HCT116 (cell line): Measurements from ENCODE around the gene ALKBH8. TPM values are rescaled to one million over a fixed set of nuclear protein-coding genes. Genes with fewer than 3 reads are reported as not detected.
A peak's percentile ranks its signal among the peaks of the same experiment; 100 is the strongest.

Experiments used
- ATAC-seq: fragments of 200-7000 bp; cut with Tn5 transposase; 2 replicates; pipeline ENCODE4 v1.9.1; 2020; ENCODE audit warnings: mild to moderate bottlenecking, moderate library complexity
- BruUV-seq: library from RNA; stranded (reverse); fragments of 400-500 nt; replicated peaks from 2 replicates; lab custom pipeline; 2021; lab: Mats Ljungman, UMichigan
- CTCF ChIA-PET: fragments of 300-600 bp; sonication (Branson Sonifier 250); formaldehyde crosslinking; loops from one replicate; lab custom pipeline; 2021; ENCODE audit warnings: antibody characterized with exemption; lab: Charles Lee
- POLR2A ChIA-PET: fragments of 300-600, 350-600 bp; sonication (Branson Sonifier 250); formaldehyde crosslinking; loops from one replicate; lab custom pipeline; 2021; ENCODE audit warnings: antibody characterized with exemption; lab: Charles Lee
- RAD21 ChIA-PET, 2 experiments: fragments of 300-600 bp; sonication (Branson Sonifier 250); formaldehyde crosslinking; loops; one replicate each; lab custom pipeline; 2023; ENCODE audit warnings: low total read pairs in 2 of 2; ENCODE audit not compliant: uncharacterized antibody in 2 of 2, unreplicated experiment in 2 of 2, low non-redundant PET in 1 of 2; lab: Charles Lee
- DNase-seq: peaks from one replicate; pipeline ENCODE4 v3.0.0-alpha.2; 2010; ENCODE audit warnings: low read depth, low spot score
- H2AFZ ChIP-seq: fragments of 200-600 bp; shearing (Covaris generic), sonication (generic); 2 replicates; pipeline ENCODE4 v1.6.1; 2017; ENCODE audit warnings: low read depth, mixed run types, mixed read lengths, antibody characterized with exemption, low read length; ENCODE audit not compliant: poor library complexity, severe bottlenecking
- H3K27ac ChIP-seq: 2 replicates; pipeline ENCODE4 v1.5.1; 2012; ENCODE audit warnings: low read depth, low read length
- H3K27me3 ChIP-seq: fragments of 200-600 bp; sonication (generic); 2 replicates; pipeline ENCODE4 v1.6.1; 2016; ENCODE audit warnings: mixed run types, low read length, mixed read lengths; ENCODE audit not compliant: insufficient read depth
- H3K36me3 ChIP-seq, 2 experiments: fragments of 200-500 bp in 1 of 2; fragments of 200-600 bp in 1 of 2; sonication (Bioruptor generic) in 1 of 2; sonication (generic) in 1 of 2; 2 replicates each; pipeline versions ENCODE4 v1.5.1 to v1.6.1; 2014 to 2016; ENCODE audit warnings: low read length in 2 of 2, inconsistent platforms in 1 of 2, mixed read lengths in 1 of 2, mixed run types in 1 of 2; ENCODE audit not compliant: insufficient read depth in 2 of 2, control insufficient read depth in 1 of 2
- H3K4me1 ChIP-seq, 2 experiments: fragments of 200-600 bp in 1 of 2; sonication (generic) in 1 of 2; 2 replicates each; pipeline versions ENCODE4 v1.5.1 to v1.6.1; 2012 to 2017; ENCODE audit warnings: low read length in 2 of 2, inconsistent platforms in 1 of 2, mild to moderate bottlenecking in 1 of 2, mixed read lengths in 1 of 2, mixed run types in 1 of 2, moderate library complexity in 1 of 2; ENCODE audit not compliant: insufficient read depth in 2 of 2, control insufficient read depth in 1 of 2
- H3K4me2 ChIP-seq: fragments of 200-600 bp; sonication (generic); 2 replicates; pipeline ENCODE4 v1.6.1; 2017; ENCODE audit warnings: mixed run types, low read length, mixed read lengths
- H3K4me3 ChIP-seq, 2 experiments: fragments of 200-600 bp in 1 of 2; sonication (generic) in 1 of 2; replicated peaks in 1 of 2; 2 replicates each; pipeline ENCODE4 v1.5.1; 2011 to 2016; ENCODE audit warnings: low read length in 2 of 2, control low read depth in 1 of 2, low read depth in 1 of 2, mild to moderate bottlenecking in 1 of 2, mixed read lengths in 1 of 2, mixed run types in 1 of 2
- H3K79me2 ChIP-seq: fragments of 200-600 bp; sonication (generic); 2 replicates; pipeline ENCODE4 v1.6.1; 2017; ENCODE audit warnings: mild to moderate bottlenecking, mixed run types, low read length, moderate library complexity, mixed read lengths; ENCODE audit not compliant: insufficient read depth
- H3K9ac ChIP-seq: fragments of 200-600 bp; sonication (generic); 2 replicates; pipeline ENCODE4 v1.6.1; 2016; ENCODE audit warnings: low read length, mixed read lengths
- H3K9me2 ChIP-seq: fragments of 200-600 bp; sonication (generic), shearing (Covaris generic); 2 replicates; pipeline ENCODE4 v1.6.1; 2017; ENCODE audit warnings: mixed run types, mild to moderate bottlenecking, moderate library complexity; ENCODE audit not compliant: insufficient read depth
- H3K9me3 ChIP-seq, 2 experiments: fragments of 200-500 bp in 1 of 2; fragments of 200-600 bp in 1 of 2; sonication (Bioruptor generic) in 1 of 2; sonication (generic) in 1 of 2; 2 replicates each; pipeline ENCODE4 v1.6.1; 2014 to 2017; ENCODE audit warnings: low read length in 2 of 2, mixed read lengths in 2 of 2, inconsistent platforms in 1 of 2, low read depth in 1 of 2, mild to moderate bottlenecking in 1 of 2, mixed run types in 1 of 2, moderate library complexity in 1 of 2; ENCODE audit not compliant: control insufficient read depth in 1 of 2, insufficient read depth in 1 of 2
- H4K20me1 ChIP-seq: fragments of 200-600 bp; sonication (generic), shearing (Covaris generic); 2 replicates; pipeline ENCODE4 v1.6.1; 2017; ENCODE audit warnings: mixed run types, mild to moderate bottlenecking, moderate library complexity; ENCODE audit not compliant: insufficient read depth
- CBX3 ChIP-seq: IDR thresholded peaks from 2 replicates; pipeline ENCODE4 v1.6.1; 2012; ENCODE audit warnings: low read depth
- CEBPB ChIP-seq: IDR thresholded peaks from 2 replicates; pipeline ENCODE4 v1.6.1; 2012; ENCODE audit warnings: low read depth
- EZH2phosphoT487 ChIP-seq: fragments of 200-600 bp; IDR thresholded peaks from 2 replicates; pipeline ENCODE4 v1.6.1; 2018; ENCODE audit warnings: antibody characterized with exemption, borderline replicate concordance
- FOSL1 ChIP-seq: IDR thresholded peaks from 2 replicates; pipeline ENCODE4 v1.6.1; 2012; ENCODE audit warnings: low read depth
- JUND ChIP-seq: IDR thresholded peaks from 2 replicates; pipeline ENCODE4 v1.6.1; 2012
- POLR2A ChIP-seq: IDR thresholded peaks from 2 replicates; pipeline ENCODE4 v1.7.0; 2011; ENCODE audit warnings: borderline replicate concordance; ENCODE audit not compliant: insufficient read depth, insufficient read length; ENCODE audit errors: extremely low read depth
- POLR2AphosphoS5 ChIP-seq: IDR thresholded peaks from 2 replicates; pipeline ENCODE4 v1.6.1; 2011; ENCODE audit warnings: mild to moderate bottlenecking, low read depth, low read length, moderate library complexity
- SP1 ChIP-seq: IDR thresholded peaks from 2 replicates; pipeline ENCODE4 v1.6.1; 2012; ENCODE audit warnings: low read depth
- SRF ChIP-seq: IDR thresholded peaks from 2 replicates; pipeline ENCODE4 v1.6.1; 2012; ENCODE audit warnings: low read depth
- TCF7L2 ChIP-seq: IDR thresholded peaks from 2 replicates; pipeline ENCODE4 v1.7.0; 2011; ENCODE audit warnings: borderline replicate concordance, inconsistent platforms; ENCODE audit not compliant: insufficient read depth, insufficient read length; ENCODE audit errors: extremely low read depth
- YY1 ChIP-seq: IDR thresholded peaks from 2 replicates; pipeline ENCODE4 v1.6.1; 2011; ENCODE audit warnings: low read length, low read depth, moderate library complexity, mild to moderate bottlenecking; ENCODE audit not compliant: insufficient replicate concordance; ENCODE audit errors: extremely low read depth
- ZFX ChIP-seq: fragments of 450-650 bp; IDR thresholded peaks from 2 replicates; pipeline ENCODE4 v1.6.1; 2017
- intact Hi-C: fragments of 100-400 bp; cut with micrococcal nuclease; formaldehyde crosslinking; loops from 2 replicates; pipeline ENCODE4 v1.10.0; 2022
- total RNA-seq: library from RNA; stranded (reverse); gene quantifications from one replicate; pipeline ENCODE4 v1.2.1, GENCODE V29; 2021; ENCODE audit not compliant: unreplicated experiment
- TF ChIP-seq, protein P1 (sequence below): IDR thresholded peaks from 2 replicates; pipeline ENCODE4 v1.6.1; 2012; ENCODE audit warnings: low read depth
- TF ChIP-seq, protein P2 (sequence below), 3 experiments: fragments of 200-600 bp in 1 of 3; sonication (generic) in 1 of 3; IDR thresholded peaks in 2 of 3; conservative IDR thresholded peaks in 1 of 3; 2 replicates each; pipeline ENCODE4 v1.5.1; 2012 to 2017; ENCODE audit warnings: low read depth in 2 of 3, low read length in 2 of 3, antibody characterized with exemption in 1 of 3, borderline replicate concordance in 1 of 3, control low read depth in 1 of 3, mild to moderate bottlenecking in 1 of 3, mixed read lengths in 1 of 3, mixed run types in 1 of 3, moderate library complexity in 1 of 3; ENCODE audit not compliant: insufficient read depth in 1 of 3
- TF ChIP-seq, protein P3 (sequence below): IDR thresholded peaks from 2 replicates; pipeline ENCODE4 v1.6.1; 2012
- TF ChIP-seq, protein P4 (sequence below): IDR thresholded peaks from 2 replicates; pipeline ENCODE4 v1.6.1; 2011; ENCODE audit warnings: mild to moderate bottlenecking, low read length, moderate library complexity; ENCODE audit not compliant: insufficient replicate concordance; ENCODE audit errors: extremely low read depth

The ALKBH8 gene
- total RNA-seq, 1 experiment from 2014 or later = 11.6 TPM

DNA sequence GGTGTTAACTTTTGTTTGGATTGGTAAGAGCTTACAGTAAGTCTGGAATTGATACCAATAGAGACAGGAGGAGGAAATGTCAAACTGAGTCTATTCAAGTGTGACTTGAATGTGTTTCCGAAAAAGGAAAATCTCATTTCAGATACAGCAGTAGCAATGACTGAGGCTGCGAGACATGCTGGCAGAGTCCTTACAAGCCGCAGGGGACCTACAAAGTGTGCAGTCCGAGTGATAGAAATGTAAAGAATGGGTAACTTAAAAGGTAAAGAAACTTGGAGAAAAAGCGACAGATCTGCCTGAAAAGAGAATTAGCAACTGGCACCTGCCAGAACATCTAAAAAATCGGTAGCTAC lies 108.4 kb downstream of the ALKBH8 start:
- H2AFZ ChIP-seq = no peak overlapping the region
- H3K4me2 ChIP-seq = peak overlapping the region; percentile 82
- peak overlapping the region; percentile 73 for H3K9ac ChIP-seq
- ChIA-PET CTCF (no interaction called here), RAD21 (no interaction called here), POLR2A (interaction anchor here (0.7 kb wide), 1 partner anchor 155 kb away, joined by 3 read pairs; no protein-coding TSS in a partner anchor)
- TF ChIP-seq CEBPB (no peak), EZH2phosphoT487 (no peak), YY1 (no peak), CBX3 (no peak), SP1 (no peak), POLR2AphosphoS5 (no peak), SRF (no peak), ZFX (no peak), TCF7L2 (no peak), POLR2A (no peak), JUND (no peak), FOSL1 (no peak)
- TF ChIP-seq, protein P1, sequence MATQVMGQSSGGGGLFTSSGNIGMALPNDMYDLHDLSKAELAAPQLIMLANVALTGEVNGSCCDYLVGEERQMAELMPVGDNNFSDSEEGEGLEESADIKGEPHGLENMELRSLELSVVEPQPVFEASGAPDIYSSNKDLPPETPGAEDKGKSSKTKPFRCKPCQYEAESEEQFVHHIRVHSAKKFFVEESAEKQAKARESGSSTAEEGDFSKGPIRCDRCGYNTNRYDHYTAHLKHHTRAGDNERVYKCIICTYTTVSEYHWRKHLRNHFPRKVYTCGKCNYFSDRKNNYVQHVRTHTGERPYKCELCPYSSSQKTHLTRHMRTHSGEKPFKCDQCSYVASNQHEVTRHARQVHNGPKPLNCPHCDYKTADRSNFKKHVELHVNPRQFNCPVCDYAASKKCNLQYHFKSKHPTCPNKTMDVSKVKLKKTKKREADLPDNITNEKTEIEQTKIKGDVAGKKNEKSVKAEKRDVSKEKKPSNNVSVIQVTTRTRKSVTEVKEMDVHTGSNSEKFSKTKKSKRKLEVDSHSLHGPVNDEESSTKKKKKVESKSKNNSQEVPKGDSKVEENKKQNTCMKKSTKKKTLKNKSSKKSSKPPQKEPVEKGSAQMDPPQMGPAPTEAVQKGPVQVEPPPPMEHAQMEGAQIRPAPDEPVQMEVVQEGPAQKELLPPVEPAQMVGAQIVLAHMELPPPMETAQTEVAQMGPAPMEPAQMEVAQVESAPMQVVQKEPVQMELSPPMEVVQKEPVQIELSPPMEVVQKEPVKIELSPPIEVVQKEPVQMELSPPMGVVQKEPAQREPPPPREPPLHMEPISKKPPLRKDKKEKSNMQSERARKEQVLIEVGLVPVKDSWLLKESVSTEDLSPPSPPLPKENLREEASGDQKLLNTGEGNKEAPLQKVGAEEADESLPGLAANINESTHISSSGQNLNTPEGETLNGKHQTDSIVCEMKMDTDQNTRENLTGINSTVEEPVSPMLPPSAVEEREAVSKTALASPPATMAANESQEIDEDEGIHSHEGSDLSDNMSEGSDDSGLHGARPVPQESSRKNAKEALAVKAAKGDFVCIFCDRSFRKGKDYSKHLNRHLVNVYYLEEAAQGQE = no peak
- TF ChIP-seq, protein P2, sequence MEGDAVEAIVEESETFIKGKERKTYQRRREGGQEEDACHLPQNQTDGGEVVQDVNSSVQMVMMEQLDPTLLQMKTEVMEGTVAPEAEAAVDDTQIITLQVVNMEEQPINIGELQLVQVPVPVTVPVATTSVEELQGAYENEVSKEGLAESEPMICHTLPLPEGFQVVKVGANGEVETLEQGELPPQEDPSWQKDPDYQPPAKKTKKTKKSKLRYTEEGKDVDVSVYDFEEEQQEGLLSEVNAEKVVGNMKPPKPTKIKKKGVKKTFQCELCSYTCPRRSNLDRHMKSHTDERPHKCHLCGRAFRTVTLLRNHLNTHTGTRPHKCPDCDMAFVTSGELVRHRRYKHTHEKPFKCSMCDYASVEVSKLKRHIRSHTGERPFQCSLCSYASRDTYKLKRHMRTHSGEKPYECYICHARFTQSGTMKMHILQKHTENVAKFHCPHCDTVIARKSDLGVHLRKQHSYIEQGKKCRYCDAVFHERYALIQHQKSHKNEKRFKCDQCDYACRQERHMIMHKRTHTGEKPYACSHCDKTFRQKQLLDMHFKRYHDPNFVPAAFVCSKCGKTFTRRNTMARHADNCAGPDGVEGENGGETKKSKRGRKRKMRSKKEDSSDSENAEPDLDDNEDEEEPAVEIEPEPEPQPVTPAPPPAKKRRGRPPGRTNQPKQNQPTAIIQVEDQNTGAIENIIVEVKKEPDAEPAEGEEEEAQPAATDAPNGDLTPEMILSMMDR (IDR thresholded peaks at IDR 0.05 in 2 of 3, conservative IDR thresholded peaks at IDR 0.05 in 1 of 3; ENCODE audit: borderline replicate concordance in 1 of 3, insufficient read depth in 1 of 3, low read depth in 2 of 3, low read length in 2 of 3) = no peak
- TF ChIP-seq, protein P3, sequence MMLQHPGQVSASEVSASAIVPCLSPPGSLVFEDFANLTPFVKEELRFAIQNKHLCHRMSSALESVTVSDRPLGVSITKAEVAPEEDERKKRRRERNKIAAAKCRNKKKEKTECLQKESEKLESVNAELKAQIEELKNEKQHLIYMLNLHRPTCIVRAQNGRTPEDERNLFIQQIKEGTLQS = no peak
- TF ChIP-seq, protein P4, sequence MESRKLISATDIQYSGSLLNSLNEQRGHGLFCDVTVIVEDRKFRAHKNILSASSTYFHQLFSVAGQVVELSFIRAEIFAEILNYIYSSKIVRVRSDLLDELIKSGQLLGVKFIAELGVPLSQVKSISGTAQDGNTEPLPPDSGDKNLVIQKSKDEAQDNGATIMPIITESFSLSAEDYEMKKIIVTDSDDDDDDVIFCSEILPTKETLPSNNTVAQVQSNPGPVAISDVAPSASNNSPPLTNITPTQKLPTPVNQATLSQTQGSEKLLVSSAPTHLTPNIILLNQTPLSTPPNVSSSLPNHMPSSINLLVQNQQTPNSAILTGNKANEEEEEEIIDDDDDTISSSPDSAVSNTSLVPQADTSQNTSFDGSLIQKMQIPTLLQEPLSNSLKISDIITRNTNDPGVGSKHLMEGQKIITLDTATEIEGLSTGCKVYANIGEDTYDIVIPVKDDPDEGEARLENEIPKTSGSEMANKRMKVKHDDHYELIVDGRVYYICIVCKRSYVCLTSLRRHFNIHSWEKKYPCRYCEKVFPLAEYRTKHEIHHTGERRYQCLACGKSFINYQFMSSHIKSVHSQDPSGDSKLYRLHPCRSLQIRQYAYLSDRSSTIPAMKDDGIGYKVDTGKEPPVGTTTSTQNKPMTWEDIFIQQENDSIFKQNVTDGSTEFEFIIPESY = no peak
- no peak for DNase-seq
- H3K4me3 ChIP-seq = peak overlapping the region; percentile 70 to 99
- intact Hi-C loops = no loop called here
- peak; percentile 53 for ATAC-seq
- no peaks in the 10 kb centered on the region for H3K9me2 ChIP-seq
- peaks cover 27% of the 10 kb centered on the region for H3K79me2 ChIP-seq
- no peak overlapping the region for H3K27ac ChIP-seq
- H4K20me1 ChIP-seq = no peaks in the 10 kb centered on the region
- BruUV-seq = TSS peak; percentile 81
- H3K9me3 ChIP-seq = no peaks in the 10 kb centered on the region
- no peaks in the 10 kb centered on the region; a peak in 1 of 4 replicates for H3K36me3 ChIP-seq
- no peaks in the 10 kb centered on the region for H3K27me3 ChIP-seq
- peaks cover 7 to 18% of the 10 kb centered on the region in 2 experiments; a peak in 2 of 4 replicates for H3K4me1 ChIP-seq
